NOMO-1 (cell line): ENCODE results near the gene MOV10L1.

ENCODE experiments used
- DNase-seq, 2 experiments: peaks; one replicate each; lab custom pipeline; 2025; ENCODE audit not compliant: unreplicated experiment in 2 of 2; lab: John Stamatoyannopoulos, UW

The MOV10L1 gene

DNA sequence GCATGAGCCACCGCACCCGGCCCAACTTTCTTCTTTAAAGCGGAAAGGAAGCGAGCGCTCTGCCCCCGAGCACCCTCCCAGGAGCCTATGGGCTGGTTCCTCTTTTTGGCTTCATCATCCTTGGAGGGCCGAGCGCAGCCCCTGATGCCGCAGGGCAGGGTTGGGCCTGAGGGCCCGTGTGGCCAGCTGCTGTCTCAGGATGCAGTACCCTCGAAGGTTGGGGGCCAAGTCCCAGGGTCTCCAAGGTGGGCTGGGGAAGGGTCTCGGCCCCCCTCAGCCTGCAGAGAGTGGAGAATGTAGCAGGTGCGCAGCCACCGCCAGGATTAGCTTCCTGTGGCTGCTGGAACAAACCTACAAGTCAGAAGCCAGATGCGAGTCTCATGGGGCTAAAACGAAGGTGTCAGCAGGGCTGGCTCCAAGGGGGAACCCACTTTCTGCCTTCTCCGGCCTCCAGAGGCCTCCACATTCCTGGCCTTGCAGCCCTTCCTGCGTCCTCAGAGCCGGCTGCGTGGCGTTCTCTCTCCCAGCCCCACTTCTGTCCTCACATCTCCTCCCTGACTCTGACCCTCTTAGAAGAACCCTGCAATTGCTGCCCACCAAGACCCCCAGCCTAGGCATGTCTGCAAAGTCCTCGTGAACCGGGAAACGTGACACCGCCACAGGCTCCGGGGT is 83.6 kb downstream of the MOV10L1 start:
- peak; percentile 73 to 82 for DNase-seq

DNA sequence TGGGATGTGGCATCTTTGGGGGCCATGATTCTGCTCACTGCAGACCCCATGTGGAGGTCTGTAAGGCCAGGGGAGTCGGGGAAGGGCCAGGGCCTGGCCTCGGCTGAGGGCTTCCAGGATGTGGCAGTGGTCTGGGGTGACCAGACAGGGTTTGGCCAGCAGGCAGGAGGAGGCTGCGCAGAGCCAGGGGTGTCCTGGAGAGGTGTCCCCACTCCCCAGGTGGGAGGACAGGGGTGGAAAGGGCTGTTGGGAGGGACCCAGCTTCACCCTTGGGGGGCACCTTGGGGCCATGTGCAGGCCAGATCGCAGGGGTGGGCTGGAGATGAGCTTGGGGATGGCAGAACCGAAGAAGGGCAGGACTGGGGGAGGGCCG is 84.2 kb downstream of the MOV10L1 start:
- no peak for DNase-seq

- no peak for DNase-seq
Measured at GRCh38 chr22:50174382-50175190, 84.8 kb downstream of the MOV10L1 start.

GRCh38 chr22:50175191-50175461 is 85.3 kb downstream of the MOV10L1 start:
- DNase-seq = no peak

GRCh38 chr22:50175921-50176849 is 86.4 kb downstream of the MOV10L1 start:
- no peak for DNase-seq

DNA sequence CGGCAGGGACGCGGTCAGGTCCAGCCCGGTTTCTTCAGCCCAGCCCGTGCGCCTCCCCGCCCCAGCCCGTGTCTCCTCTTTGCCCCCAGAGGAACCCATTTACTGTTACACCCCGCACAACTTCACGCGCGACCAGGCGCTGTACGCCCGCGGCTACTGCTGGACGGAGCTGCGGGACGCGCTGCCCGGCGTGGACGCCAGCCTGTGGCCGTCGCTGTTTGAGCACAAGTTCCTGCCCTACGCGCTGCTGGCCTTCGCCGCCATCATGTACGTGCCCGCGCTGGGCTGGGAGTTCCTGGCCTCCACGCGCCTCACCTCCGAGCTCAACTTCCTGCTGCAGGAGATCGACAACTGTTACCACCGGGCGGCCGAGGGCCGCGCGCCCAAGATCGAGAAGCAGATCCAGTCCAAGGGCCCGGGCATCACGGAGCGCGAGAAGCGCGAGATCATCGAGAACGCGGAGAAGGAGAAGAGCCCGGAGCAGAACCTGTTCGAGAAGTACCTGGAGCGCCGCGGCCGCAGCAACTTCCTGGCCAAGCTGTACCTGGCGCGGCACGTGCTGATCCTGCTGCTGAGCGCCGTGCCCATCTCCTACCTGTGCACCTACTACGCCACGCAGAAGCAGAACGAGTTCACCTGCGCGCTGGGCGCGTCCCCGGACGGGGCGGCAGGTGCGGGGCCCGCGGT is 87.2 kb downstream of the MOV10L1 start:
- DNase-seq = no peak

- no peak for DNase-seq
Measured at GRCh38 chr22:50177537-50178470, 88.0 kb downstream of the MOV10L1 start.

- no peak for DNase-seq
Measured at GRCh38 chr22:50178471-50178864, 88.7 kb downstream of the MOV10L1 start.

DNA sequence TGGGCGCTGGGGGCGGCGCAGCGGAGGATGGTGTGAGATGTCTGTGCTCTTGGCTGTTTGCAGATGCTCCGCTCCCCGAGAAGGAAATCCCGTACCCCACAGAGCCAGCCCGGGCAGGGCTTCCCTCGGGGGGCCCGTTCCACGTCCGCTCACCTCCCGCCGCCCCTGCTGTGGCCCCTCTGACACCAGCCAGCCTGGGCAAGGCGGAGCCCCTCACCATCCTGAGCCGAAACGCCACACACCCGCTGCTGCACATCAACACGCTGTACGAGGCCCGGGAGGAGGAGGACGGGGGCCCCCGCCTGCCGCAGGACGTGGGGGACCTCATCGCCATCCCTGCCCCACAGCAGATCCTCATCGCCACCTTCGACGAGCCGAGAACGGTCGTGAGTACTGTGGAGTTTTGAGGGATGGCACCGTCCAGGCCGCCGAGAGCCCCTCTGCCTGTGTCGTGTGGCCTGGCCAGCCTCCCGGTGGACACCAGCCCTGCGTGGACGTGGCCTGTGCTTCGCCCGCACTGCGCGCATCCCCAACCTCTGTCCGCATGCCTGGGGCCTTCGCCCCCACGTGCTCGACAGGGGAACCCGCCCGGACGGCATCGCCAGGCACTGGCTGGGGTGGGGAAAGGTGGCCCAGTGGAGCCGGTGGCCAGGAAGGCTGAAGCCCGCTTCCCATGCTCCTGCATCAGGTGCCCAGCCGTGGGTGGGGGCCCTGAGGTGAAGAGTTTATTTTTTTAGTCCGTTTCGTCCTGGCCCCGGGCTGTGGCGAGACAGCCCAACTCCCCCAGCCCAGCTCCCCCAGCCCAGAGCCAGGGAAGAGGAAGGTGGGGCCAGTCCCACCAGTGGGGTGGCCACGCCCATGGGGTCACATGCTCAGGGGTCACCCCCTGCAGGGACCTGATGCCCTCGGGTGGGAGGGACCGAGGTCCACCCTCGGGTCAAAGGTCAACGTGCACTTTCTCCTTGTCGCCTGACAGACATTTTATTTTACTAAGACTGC is 89.4 kb downstream of the MOV10L1 start:
- DNase-seq = no peak

GRCh38 chr22:50179937-50180726 is 90.3 kb downstream of the MOV10L1 start:
- DNase-seq = no peak

DNA sequence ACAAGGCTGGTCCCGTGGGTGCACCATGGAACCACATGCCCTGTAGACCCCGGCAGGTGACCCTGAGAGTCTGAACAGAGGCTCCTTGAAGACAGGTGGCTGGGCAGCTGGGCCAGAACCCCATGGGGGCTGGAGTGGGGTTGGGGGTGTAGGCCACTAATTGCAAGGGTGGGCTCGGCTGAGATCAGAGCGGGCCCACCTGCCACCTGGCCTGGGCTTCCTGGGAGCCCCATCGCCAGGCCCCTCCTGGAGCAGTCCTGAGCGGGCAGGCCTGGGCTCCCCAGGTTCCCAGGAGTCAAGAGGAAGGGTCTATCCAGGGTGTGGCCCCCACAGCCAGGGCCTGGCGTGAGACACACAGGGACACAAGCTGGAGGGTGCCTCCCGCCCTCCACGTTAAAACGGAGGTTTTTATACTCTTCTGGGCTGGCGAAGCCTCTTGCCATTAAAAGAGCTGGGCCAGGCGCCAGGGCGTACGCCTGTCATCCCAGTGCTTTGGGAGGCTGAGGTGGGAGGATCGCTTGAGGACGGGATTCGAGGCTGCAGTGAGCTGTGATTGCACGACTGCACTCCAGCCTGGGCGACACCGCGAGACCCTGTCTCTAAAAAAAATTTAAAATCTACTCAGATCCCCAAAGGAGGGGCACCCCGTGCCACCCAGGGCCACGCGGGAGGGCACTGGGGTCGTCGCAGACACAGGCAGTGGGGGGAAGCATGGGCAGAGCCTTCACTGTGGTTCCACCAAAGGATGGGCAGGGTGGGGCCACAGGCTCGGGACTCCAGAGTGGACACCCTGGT is 91.1 kb downstream of the MOV10L1 start:
- no peak for DNase-seq

DNA sequence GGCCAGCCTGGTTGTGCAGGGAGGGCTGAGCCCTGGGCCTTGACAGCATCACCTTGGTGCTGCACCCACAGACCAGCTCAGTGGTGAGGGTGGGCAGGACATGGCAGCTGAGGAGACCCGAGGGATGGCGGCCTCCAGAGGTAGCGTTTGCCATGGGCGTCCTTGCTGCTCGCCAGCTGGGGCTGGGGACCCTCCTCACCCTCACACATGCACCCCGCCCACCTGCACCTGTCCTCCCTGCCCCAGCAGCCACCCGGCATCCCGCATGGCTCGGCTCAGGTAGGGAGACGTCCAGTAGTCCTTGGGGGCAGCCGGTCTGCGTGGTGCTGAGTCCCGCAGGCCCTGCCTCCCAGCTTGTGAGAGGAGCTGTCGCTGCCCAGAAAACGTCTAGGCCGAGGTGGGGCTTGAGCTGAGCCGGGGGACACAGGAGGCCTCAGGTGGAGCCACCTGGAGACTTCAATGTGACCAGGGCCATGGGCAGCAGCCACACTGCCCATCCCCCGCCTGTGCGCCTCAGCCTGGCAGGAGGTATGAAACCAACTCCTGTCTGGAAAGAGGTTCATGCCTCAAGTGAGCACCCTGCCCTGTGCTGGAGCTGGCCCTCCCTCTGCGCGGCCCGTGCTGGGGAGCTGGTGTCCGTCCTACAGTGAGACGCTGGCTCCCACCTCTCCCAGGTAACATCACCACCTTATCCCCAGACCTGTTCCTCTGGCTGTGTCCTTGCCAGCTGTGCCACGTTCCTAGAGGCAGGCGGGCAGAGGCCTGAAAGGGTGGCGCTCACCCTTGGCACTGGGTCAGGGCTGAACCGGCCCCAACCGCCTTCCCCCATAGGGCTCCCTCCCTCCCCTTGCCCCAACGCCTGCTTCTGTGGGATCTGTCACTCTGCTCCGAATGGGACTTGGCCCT is 92.6 kb downstream of the MOV10L1 start:
- DNase-seq = no peak

- no peak for DNase-seq
Measured at GRCh38 chr22:50183141-50183971, 93.5 kb downstream of the MOV10L1 start.

DNA sequence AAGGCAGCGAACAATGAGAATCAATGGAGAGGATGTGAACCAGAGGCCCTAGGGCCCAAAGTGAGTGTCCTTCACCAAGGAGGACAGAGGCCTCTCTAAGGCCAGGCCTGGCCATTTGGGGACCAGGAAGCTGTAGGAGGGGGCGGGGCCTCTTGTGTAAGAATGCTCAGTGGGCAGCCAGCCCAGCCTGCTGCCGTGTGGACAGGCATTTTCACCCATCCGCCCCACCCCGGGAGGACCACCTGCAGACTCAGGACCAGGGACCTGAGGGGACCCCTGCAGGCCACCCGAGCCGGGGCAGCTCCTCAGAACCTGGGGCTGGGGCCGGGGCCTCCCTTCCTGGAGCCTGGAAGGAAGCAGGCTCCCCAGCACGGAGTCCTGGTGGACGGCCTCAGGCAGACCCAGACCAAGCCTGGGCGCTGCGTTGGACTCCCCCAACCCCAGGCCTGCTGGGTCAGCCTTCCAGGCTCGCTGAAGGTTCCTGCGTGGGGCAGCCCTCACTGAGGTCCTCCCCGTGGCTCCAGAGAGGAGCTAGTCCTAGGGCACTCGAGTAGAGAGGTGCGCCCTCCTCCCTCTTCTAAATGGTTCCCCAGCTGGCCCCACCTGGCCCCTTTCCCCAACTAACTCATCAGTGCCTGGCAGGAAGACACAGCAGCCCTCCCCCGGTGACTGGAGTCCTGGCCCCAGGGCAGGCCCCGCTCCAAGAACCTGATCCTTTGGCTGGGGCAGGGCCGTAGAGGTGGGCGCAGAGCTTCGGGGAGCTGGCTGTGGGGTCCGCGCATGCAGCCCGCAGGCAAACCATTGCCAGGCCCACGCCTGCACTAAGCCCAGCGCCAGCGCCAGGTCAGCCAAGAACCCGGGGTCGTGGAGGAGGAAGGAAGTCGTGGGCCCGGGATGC is 94.4 kb downstream of the MOV10L1 start:
- DNase-seq = no peak
